ENCODE data around the gene DND1.
"Not testable (repeated sequence)": the region's sequence is repeated elsewhere in the genome, so short reads cannot be mapped to it uniquely, and the experiment has no call there.

DNA sequence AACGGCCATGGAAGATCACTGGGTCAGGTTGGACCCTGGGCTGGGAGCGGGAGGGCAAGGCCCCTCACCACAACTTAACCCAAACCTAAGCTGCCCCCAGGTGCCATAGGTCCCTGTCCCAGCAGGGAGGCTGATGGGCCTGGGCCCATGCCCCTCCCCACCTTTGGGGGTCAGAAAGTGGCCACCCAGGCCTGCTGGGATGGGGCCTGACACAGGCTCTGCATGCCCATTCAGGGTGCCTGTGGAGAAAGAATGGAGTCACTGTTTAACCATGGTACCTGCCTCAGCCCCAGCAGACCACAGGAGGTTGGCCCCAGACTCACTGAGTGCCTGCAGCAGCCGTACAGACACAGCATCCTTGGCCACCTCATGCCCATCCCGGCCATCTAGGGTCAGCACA is 2.3 kb downstream of the DND1 start:
- TF ChIP-seq, protein P1, sequence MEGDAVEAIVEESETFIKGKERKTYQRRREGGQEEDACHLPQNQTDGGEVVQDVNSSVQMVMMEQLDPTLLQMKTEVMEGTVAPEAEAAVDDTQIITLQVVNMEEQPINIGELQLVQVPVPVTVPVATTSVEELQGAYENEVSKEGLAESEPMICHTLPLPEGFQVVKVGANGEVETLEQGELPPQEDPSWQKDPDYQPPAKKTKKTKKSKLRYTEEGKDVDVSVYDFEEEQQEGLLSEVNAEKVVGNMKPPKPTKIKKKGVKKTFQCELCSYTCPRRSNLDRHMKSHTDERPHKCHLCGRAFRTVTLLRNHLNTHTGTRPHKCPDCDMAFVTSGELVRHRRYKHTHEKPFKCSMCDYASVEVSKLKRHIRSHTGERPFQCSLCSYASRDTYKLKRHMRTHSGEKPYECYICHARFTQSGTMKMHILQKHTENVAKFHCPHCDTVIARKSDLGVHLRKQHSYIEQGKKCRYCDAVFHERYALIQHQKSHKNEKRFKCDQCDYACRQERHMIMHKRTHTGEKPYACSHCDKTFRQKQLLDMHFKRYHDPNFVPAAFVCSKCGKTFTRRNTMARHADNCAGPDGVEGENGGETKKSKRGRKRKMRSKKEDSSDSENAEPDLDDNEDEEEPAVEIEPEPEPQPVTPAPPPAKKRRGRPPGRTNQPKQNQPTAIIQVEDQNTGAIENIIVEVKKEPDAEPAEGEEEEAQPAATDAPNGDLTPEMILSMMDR (IDR thresholded peaks at IDR 0.05), result not testable (repeated sequence)
- TF ChIP-seq POLR2A (IDR thresholded peaks at IDR 0.05), result not testable (repeated sequence)

Data from adrenal gland (tissue), 5 donors.